RKO (cell line): ENCODE results near the gene MMP25.

Experiments used
- DNase-seq: peaks from one replicate; pipeline ENCODE4 v3.0.0-alpha.2; 2016; ENCODE audit warnings: low spot score

Gene MMP25

DNA sequence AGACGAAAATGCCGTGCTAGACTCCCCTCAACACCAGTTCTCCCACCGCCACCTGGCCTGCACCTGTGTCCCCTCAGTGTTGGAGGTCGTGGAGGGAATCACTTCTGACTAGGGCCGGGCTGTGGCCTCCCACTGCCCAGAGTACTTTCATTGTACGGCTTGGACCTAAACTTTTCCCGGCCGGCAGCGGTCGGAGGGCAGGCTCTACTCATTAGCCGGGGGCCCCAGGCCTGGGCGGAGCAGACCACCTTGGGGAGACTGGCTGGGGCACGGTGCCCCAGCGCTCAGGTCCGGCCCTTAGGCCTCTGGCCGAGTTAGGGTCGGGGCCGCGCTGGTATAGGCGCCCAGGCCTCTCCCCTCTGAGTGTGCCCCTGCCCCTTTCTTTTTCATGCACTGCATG is 29.0 kb upstream of the MMP25 start:
- no peak for DNase-seq

DNA sequence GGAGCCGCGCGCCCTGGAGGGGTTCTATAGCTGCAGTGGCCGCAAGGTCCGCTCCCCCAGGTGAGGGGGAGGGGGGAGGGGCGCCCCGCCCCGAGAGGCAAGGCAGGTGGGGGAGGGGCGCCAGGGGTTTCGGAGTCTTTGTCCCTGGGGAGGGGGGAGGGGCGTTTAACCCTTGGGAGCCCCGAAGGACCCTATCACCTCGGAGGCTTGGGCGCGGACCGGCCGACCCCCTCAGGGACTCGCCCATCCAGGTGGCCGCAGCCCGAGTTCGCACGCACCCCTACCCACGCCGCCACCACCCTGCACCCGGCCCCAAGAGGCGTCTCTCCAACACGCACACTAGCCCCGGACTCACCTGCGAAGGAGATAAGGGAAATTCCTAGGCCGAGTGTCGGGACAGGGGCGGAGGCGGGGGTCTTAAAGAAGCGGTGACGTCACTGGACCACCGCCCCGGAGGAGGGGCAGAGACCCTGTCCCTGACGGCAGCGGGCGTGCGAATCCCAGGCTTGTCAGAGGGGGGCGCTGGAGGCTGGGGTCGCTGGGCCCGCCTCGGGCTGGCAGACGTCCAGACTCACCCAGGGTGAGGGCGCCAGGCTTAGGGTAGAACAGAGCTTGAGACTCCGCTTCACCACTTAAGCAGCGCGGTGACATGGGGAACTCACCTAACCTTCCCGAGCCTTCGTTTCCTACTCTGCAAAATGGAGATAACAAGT is 28.4 kb upstream of the MMP25 start, which contains the start of gene CLDN6:
CLDN6 (minus strand) TSS at position 390 of the 713 bp plus-strand sequence. CDS start 2,162 bp downstream, outside the sequence.
- DNase-seq: no peak

DNA sequence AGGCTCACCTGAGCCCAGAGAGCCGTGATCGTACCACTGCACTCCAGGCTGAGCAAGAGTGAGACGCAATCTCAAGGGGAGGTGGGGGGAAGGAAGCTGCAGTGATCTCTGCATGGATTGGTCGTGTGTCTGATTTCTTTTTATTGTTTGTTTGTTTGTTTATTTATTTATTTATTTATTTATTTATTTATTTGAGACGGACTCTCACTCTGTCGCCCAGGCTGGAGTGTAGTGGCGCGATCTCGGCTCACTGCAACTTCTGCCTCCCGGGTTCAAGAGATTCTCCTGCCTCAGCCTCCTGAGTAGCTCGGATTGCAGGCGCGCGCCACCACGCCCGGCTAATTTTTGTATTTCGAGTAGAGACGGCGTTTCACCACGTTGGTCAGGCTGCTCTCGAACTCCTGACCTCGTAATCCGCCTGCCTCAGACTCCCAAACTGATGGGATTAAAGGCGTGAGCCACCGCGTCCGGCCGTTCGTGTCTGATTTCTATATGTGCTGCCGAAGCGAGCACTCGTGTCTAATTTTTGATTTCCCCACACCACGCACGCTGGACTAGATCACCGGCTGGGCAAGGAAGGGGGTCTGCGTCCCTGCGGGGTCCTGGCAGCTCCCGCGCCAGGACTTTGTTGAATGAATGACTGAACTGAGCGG is 26.6 kb upstream of the MMP25 start:
- no peak for DNase-seq

DNA sequence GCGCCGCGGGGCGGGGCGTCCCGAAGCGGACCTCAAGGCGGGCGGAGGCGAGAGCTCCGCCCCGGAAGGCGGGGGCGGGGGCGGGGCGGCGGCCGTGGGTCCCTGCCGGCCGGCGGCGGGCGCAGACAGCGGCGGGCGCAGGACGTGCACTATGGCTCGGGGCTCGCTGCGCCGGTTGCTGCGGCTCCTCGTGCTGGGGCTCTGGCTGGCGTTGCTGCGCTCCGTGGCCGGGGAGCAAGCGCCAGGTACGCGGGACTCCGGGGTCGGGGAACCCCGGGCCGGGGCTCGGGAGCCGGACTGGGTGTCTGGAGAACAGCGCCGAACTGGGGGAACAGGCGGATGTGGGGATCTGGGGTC is 26.1 kb upstream of the MMP25 start, which contains the start of gene TNFRSF12A:
TNFRSF12A (plus strand) TSS at position 122 of the 357 bp plus-strand sequence; CDS start at position 152, 30 bp downstream.
- peak; percentile 90 for DNase-seq

DNA sequence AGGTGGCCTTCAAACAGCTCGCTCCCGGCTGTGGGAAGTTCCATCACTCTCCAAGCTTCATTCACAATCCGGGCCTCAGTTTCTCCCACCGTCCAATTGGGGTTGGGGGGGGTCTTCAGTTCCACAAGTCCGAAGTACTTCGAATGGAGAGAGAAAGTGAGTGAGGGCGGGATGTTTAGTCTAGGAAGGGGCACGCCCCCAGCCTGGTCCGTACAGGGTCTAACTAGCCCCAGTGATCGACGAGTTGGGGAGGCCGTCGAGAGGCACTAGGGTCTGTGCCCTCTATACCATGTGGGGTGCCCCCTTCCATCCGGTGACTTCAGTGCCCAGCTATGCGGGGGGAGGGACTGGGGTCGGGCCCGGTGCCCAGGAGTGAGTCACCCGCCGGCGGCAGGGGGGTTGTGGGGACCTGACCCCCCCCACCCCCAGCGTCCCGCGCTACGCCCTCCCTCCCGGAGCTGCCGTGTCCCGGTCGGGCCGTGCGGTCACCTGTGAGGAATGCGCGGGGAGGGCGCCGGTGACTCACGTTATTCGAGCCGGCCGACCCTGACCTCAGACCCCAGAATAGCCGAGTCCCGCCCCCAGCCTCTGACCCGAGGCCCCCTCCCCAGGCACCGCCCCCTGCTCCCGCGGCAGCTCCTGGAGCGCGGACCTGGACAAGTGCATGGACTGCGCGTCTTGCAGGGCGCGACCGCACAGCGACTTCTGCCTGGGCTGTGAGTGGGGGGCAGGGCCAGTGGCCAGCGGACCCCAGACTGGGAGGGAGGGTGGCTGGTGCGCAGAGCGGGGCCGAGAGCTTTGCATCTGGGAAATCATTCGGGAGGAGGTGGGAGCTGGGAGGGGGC is 25.5 kb upstream of the MMP25 start:
- DNase-seq: peak; percentile 97

DNA sequence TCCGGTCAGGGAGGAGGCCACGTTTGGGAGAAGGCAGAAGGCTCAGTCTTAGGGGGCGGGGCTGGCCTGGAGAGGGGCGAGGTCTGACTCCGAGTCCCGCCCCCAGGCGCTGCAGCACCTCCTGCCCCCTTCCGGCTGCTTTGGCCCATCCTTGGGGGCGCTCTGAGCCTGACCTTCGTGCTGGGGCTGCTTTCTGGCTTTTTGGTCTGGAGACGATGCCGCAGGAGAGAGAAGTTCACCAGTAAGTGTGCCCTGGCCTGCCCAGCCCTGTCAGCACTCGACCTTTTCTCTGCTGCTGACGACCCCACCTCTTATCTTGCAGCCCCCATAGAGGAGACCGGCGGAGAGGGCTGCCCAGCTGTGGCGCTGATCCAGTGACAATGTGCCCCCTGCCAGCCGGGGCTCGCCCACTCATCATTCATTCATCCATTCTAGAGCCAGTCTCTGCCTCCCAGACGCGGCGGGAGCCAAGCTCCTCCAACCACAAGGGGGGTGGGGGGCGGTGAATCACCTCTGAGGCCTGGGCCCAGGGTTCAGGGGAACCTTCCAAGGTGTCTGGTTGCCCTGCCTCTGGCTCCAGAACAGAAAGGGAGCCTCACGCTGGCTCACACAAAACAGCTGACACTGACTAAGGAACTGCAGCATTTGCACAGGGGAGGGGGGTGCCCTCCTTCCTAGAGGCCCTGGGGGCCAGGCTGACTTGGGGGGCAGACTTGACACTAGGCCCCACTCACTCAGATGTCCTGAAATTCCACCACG is 24.7 kb upstream of the MMP25 start:
- peak; percentile 98 for DNase-seq

DNA sequence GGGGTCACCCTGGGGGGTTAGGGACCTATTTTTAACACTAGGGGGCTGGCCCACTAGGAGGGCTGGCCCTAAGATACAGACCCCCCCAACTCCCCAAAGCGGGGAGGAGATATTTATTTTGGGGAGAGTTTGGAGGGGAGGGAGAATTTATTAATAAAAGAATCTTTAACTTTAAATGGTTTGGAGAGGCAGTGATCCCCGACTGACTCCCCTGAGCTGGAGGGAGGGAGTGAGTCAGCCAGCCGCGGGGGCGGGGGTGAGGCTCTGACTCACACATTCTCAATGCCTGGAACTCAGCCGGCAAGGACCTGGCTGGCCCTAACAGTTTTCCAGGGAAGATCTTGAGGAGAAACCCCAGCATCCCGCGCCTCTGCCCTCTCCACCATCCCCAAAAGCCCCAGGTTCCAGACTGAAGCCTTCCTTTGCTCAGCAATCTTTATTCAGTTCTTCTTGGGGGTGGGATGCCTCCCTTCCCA is 24.1 kb upstream of the MMP25 start:
- DNase-seq: peak; percentile 95

DNA sequence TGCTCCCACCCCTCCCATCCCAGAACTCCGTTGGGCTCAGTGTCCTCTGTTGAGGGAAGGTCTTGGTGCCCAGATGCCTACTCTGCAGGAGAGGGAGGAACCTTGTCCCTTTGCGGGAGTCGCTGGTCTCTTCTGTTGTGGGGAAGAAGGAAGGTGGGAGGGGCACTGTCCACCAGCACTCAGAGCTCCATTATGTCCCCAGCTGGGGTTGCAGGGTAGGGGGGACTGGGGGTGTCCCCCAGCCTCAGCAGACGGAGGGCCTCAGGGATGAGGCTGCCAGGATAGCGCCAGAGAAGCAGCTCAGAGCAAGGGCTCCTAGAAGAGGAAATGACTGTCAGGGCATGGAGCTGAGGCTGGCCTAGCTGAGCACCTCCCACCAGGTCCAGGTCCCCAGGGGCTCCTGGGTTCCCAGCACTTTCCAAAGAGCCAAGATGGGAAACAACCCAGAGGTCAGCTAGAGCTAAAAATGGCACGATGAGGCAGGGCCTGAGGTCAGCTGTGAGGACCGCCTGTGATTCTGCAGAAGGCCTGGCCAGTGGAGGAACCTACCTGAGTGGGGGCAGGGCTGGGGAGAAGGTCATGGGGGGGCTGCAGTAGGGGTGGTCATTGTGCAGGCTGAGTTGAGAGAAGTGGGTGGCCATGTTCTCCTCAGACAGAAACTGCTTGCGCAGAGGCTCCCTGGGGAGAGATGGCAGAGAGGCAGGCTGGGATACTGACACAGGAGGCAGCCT is 23.5 kb upstream of the MMP25 start:
- no peak for DNase-seq

DNA sequence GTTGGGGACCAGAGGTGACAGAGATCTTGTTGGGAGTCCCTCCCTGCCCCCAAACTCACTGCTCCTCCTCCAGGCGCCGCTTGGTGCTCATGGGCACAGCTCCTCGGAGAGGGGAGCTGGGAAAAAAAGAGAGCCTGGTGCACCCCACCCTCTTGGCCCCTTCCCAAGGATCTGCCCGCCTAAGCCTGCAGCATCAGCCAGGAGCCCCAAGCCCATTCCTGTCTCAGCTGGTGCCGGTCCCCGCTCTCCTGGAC is 23.0 kb upstream of the MMP25 start:
- DNase-seq: peak; percentile 92

DNA sequence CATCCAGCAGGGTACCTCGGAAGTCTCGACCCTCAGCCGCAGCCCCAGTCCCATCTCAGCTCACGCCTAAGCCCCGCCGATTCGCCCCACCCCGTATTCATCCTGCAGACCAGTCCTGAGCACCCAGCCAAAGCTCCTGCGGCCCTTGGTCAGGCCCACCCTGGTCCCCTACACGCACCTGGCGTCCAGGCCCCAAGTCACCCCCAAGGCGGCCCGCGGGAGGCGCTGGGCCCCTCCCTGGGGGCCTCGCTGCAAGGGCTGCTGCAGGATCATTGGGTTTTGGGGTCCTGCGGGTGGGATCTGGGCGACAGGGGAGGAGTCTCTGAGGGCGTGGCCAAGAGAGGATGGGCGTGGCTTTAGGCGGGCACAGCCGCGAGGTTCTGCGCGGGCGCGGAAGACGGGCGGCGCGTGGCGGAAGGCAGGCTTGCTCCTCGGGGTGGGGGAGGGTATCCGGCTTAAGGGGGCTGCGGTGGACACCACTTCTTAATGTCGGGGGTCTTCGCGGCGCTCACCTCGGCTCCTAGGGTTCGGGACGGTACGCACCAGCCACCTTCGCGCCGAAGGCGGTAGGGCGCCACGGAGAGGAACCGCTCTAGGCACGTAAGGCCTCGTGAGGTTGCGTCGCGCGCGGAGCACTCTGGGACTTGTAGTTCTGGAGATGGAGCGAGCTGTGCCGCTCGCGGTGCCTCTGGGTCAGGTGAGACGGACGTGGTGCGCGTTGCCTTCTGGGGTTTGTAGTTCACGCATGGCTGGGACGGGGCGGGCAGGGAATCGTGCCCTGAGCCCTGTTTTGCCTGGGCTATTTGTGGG is 22.5 kb upstream of the MMP25 start, which contains the start of the genes HCFC1R1 and THOC6:
HCFC1R1 (minus strand) TSS at position 274 of the 810 bp plus-strand sequence; CDS start at position 273, 1 bp downstream.
THOC6 (plus strand) TSS at position 367 of the 810 bp plus-strand sequence; CDS start at position 659, 292 bp downstream.
- DNase-seq: peak; percentile 99

DNA sequence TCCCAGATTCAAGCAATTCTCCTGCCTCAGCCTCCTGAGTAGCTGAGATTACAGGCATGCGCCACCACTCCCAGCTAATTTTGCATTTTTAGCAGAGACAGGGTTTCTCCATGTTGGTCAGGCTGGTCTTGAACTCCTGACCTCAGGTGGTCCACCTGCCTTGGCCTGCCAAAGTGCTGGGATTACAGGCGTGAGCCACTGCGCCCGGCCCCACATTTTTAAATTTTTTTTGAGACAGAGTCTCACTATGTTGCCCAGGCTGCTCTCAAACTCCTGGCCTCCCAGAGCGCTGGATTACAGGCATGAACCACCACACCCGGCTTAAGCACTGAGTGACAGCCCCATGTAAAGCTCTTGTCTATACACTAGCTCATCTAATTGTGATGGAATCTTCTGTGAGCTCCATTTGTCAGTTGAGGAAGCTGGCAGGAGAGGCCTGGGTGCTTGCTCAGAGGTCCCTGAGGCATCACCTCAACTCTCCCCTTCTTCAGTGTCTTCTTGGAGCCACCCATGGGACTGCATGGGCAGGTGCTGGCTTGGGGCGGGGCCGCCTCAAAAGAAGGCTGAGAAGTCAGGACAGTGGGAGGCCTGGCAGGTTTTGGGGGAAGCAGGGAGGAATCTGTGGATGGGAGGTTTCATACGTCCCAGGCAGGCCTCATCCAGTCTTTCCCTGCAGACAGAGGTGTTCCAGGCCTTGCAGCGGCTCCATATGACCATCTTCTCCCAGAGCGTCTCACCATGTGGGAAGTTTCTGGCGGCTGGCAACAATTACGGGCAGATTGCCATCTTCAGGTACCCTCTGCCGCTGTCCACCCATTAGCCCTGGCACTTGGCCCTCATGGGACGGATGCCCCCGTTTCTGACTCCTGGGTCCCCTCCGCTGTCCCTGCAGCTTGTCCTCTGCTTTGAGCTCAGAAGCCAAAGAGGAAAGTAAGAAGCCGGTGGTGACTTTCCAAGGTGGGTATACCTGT is 21.0 kb upstream of the MMP25 start:
- no peak for DNase-seq

DNA sequence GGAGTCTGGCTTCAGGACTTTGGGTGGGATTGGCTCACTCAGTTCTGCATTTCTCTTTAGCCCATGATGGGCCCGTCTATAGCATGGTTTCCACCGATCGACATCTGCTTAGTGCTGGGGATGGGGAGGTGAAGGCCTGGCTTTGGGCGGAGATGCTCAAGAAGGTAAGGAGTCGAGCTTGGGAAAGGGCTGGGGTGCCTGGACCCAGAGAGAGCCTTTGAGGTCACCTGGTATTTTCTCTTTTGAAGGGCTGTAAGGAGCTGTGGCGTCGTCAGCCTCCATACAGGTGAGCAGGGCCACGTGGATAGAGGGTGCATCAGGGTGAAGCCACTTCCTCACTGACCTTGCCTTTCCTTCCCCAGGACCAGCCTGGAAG is 20.4 kb upstream of the MMP25 start:
- DNase-seq: no peak

DNA sequence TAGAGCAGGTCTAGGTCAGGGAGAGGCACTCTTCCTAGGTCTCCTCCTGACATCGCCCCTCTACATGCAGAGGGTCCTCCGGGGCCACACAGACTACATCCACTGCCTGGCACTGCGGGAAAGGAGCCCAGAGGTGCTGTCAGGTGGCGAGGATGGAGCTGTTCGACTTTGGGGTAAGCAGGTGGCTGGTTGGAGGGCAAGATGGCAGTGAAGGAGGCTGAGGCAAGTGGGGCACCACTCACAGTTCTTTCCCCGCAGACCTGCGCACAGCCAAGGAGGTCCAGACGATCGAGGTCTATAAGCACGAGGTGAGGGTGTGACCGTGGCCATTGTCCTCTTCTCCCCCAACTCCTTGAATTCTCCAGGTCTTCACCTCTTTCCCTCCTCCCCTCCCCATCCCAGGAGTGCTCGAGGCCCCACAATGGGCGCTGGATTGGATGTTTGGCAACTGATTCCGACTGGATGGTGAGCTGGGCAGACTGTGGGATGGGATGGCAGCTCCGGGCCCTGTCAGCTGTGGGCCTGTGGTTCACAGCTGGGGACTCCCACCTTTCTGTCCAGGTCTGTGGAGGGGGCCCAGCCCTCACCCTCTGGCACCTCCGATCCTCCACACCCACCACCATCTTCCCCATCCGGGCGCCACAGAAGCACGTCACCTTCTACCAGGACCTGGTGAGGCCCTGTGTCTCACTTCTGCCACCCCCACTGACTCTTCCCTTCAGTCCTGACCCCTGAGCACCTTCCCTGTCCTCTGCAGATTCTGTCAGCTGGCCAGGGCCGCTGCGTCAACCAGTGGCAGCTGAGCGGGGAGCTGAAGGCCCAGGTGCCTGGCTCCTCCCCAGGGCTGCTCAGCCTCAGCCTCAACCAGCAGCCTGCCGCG is 19.5 kb upstream of the MMP25 start:
- no peak for DNase-seq

DNA sequence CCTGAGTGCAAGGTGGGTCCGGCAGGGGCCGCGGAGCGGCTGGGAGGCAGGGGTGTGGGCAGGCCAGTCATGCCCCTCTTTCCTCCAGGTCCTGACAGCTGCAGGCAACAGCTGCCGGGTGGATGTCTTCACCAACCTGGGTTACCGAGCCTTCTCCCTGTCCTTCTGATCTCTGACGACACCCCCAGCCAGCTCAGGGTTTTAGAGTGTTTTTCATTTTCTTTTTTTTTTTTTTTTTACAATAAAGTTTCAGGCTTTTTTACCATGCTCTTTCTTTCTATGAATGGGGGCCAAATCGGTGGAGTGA is 18.9 kb upstream of the MMP25 start:
- DNase-seq: no peak

DNA sequence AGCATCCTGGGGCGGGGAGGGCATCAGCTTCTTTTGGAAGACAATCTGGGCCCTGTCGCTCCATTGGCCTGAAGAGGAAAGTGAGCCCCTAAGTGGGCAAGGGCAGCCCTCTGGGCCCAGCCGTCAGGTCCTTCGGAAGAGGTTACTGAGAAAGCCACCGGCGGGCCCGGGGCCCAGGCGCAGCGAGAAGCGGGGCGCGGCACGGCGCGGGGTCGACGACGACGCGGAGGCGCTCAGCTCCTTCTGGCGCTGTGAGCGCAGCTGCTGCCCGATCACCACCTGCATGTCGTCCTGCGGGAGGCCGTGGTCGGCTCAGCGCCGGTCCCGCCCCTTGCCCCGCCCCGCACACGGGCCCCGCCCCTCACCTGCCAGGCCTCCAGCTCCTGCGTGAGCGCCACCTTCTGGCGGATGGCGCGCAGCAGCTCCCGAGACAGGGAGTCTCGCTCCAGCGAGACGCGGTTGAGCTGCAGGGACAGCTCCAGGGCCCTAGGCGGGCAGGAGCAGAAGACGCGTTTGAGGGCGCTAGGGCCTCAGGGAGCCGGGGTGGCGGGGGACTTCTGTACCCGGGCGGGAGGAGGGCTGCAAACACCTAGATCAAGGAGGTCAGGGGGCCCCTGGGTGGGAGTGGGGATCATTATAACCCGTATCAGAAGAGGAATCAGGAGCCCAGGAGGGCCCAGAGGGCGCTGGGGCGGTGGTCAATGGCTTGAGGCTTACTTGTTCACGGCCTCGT is 18.2 kb upstream of the MMP25 start:
- DNase-seq: peak; percentile 57

DNA sequence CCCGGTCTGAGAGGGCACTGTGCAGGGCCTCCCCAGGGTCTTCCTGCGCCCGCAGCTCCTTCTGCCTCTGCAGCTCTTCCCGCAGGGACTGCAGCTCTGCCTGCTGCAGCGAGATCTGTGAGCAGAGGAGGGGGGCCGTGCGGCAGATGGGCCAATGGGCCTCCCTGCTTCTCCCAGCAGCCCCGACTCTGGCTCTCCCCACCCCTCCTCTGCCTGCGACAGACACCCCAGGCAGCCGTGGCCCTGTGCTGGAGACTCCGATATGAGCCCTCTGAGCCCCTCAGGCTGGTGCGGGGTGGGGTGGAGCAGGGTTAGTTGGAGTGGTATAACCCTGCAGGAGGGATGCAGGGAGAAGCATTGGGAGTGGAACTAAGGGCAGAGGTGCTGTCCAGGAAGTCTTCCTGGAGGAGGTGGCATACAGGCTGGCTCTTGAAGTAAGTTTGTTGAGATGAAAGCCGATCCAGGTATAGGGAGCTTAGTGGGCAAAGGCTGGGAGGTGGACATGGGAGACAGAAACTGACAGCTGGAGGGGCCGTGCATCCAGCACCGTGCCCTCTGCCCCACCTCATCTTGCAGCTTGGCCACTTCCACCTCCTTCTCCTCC is 17.5 kb upstream of the MMP25 start:
- DNase-seq: no peak
